ENCODE data around the gene ITGAE. TPM values are rescaled to one million over a fixed set of nuclear protein-coding genes. Genes with fewer than 3 reads are reported as not detected.

Gene ITGAE
- total RNA-seq, 2 donors from 2014 or later, result 21.8 to 34.3 TPM

- H3K36me3 Mint-ChIP-seq (ENCODE audit: low read depth), result peaks cover 69% of the 10 kb centered on the region
- Histone ChIP-seq H3K4me1 (ENCODE audit: control insufficient read depth, insufficient read depth, low read length) (no peaks in the 10 kb centered on the region), H3K27ac (ENCODE audit: low read depth, low read length) (no peak overlapping the region), H3K36me3 (ENCODE audit: control insufficient read depth, insufficient read depth, low read length) (peaks cover 93% of the 10 kb centered on the region), H3K9me3 (ENCODE audit: control insufficient read depth, low read length) (no peaks in the 10 kb centered on the region), H3K9ac (ENCODE audit: extremely low read depth, low read length, poor library complexity, severe bottlenecking) (no peak overlapping the region), H3K27me3 (ENCODE audit: control insufficient read depth, insufficient read depth, low read length, poor library complexity, severe bottlenecking) (no peaks in the 10 kb centered on the region), H3K4me3 (ENCODE audit: low read length) (no peak overlapping the region)
- H3K27me3 Mint-ChIP-seq (ENCODE audit: insufficient read depth), result no peaks in the 10 kb centered on the region
- WGBS, 2 experiments (ENCODE audit: insufficient coverage in 1 of 2, insufficient read length in 1 of 2), result 96 to 100% methylated on average over 8 to 9 of the region's 9 CpGs
- no peak for TF ChIP-seq CTCF (conservative IDR thresholded peaks at IDR 0.05)
- no peak overlapping the region for H3K27ac Mint-ChIP-seq
- H3K4me3 Mint-ChIP-seq, result no peak overlapping the region
- H3K4me1 Mint-ChIP-seq, result no peaks in the 10 kb centered on the region
- no peak for DNase-seq
- no peaks in the 10 kb centered on the region for H3K9me3 Mint-ChIP-seq
Observed at GRCh38 chr17:3821101-3821500, 20.1 kb upstream of the ITGAE start.

- Histone ChIP-seq H3K36me3 (ENCODE audit: control insufficient read depth, insufficient read depth, low read length) (peaks cover 88% of the 10 kb centered on the region), H3K4me1 (ENCODE audit: control insufficient read depth, insufficient read depth, low read length) (no peaks in the 10 kb centered on the region), H3K27me3 (ENCODE audit: control insufficient read depth, insufficient read depth, low read length, poor library complexity, severe bottlenecking) (no peaks in the 10 kb centered on the region), H3K27ac (ENCODE audit: low read depth, low read length) (no peak overlapping the region), H3K4me3 (ENCODE audit: low read length) (no peak overlapping the region), H3K9me3 (ENCODE audit: control insufficient read depth, low read length) (no peaks in the 10 kb centered on the region), H3K9ac (ENCODE audit: extremely low read depth, low read length, poor library complexity, severe bottlenecking) (no peak overlapping the region)
- no peaks in the 10 kb centered on the region for H3K4me1 Mint-ChIP-seq
- H3K27me3 Mint-ChIP-seq (ENCODE audit: insufficient read depth), result no peaks in the 10 kb centered on the region
- no peak overlapping the region for H3K4me3 Mint-ChIP-seq
- H3K9me3 Mint-ChIP-seq, result no peaks in the 10 kb centered on the region
- peaks cover 70% of the 10 kb centered on the region for H3K36me3 Mint-ChIP-seq (ENCODE audit: low read depth)
- H3K27ac Mint-ChIP-seq, result no peak overlapping the region
- DNase-seq, result no peak
- 93 to 95% methylated on average over 6 of the region's 6 CpGs for WGBS, 2 experiments (ENCODE audit: insufficient coverage in 1 of 2, insufficient read length in 1 of 2)
- no peak for TF ChIP-seq CTCF (conservative IDR thresholded peaks at IDR 0.05)
Observed at GRCh38 chr17:3818786-3819185, 17.8 kb upstream of the ITGAE start.

- no peak overlapping the region for H3K27ac ChIP-seq (ENCODE audit: low read depth, low read length)
- Mint-ChIP-seq H3K4me3 (no peak overlapping the region), H3K9me3 (no peaks in the 10 kb centered on the region), H3K36me3 (ENCODE audit: low read depth) (peaks cover 72% of the 10 kb centered on the region), H3K27me3 (ENCODE audit: insufficient read depth) (no peaks in the 10 kb centered on the region), H3K4me1 (no peaks in the 10 kb centered on the region), H3K27ac (no peak overlapping the region)
- no peak for TF ChIP-seq CTCF (conservative IDR thresholded peaks at IDR 0.05)
- H3K36me3 ChIP-seq (ENCODE audit: control insufficient read depth, insufficient read depth, low read length), result peaks cover 89% of the 10 kb centered on the region
- WGBS, 2 experiments (ENCODE audit: insufficient coverage in 1 of 2, insufficient read length in 1 of 2), result 96 to 97% methylated on average over 10 to 12 of the region's 12 CpGs
- DNase-seq, result no peak
- no peaks in the 10 kb centered on the region for H3K4me1 ChIP-seq (ENCODE audit: control insufficient read depth, insufficient read depth, low read length)
- H3K27me3 ChIP-seq (ENCODE audit: control insufficient read depth, insufficient read depth, low read length, poor library complexity, severe bottlenecking), result no peaks in the 10 kb centered on the region
- no peak overlapping the region for H3K4me3 ChIP-seq (ENCODE audit: low read length)
- no peak overlapping the region for H3K9ac ChIP-seq (ENCODE audit: extremely low read depth, low read length, poor library complexity, severe bottlenecking)
- no peaks in the 10 kb centered on the region for H3K9me3 ChIP-seq (ENCODE audit: control insufficient read depth, low read length)
Observed at GRCh38 chr17:3817851-3818605, 17.0 kb upstream of the ITGAE start.
